SH-SY5Y (cell line): ENCODE measurements around the gene AFMID.

ENCODE experiments used
- GATA2 ChIP-seq: IDR thresholded peaks from 2 replicates; pipeline ENCODE4 v1.6.1; 2011; ENCODE audit warnings: mild to moderate bottlenecking, low read depth, low read length
- GATA3 ChIP-seq: IDR thresholded peaks from 2 replicates; pipeline ENCODE4 v1.6.1; 2011; ENCODE audit warnings: low read depth, mild to moderate bottlenecking, low read length, moderate library complexity

- TF ChIP-seq GATA3, result no peak
- no peak for TF ChIP-seq GATA2
Observed at GRCh38 chr17:78228176-78228575, 41.0 kb downstream of the AFMID start.
